HepG2 (cell line): ENCODE results near the gene SIGMAR1. TPM values are rescaled to one million over a fixed set of nuclear protein-coding genes. Genes with fewer than 3 reads are reported as not detected.
A peak's percentile ranks its signal among the peaks of the same experiment; 100 is the strongest.

Source experiments
- ATAD3A ChIP-seq: sonication (generic); formaldehyde crosslinking; IDR thresholded peaks from 2 replicates; pipeline ENCODE4 v1.4.0; 2020; ENCODE audit warnings: missing genetic modification reagents
- BCL6 ChIP-seq: IDR thresholded peaks from 2 replicates; pipeline ENCODE4 v1.6.1; 2016; ENCODE audit warnings: missing genetic modification reagents, missing compliant biosample characterization
- BRCA1 ChIP-seq: sonication (generic); formaldehyde crosslinking; IDR thresholded peaks from 2 replicates; pipeline ENCODE4 v1.4.0; 2020; ENCODE audit warnings: missing genetic modification reagents
- DBP ChIP-seq: sonication (generic); formaldehyde crosslinking; IDR thresholded peaks from 2 replicates; pipeline ENCODE4 v1.4.0; 2020; ENCODE audit warnings: missing genetic modification reagents; ENCODE audit errors: not compliant biosample characterization
- JARID2 ChIP-seq: sonication (generic); formaldehyde crosslinking; IDR thresholded peaks from 2 replicates; pipeline ENCODE4 v1.8.1; 2023; ENCODE audit warnings: missing genetic modification reagents, inconsistent platforms; ENCODE audit not compliant: insufficient replicate concordance
- NFE2L1 ChIP-seq: sonication (generic); formaldehyde crosslinking; IDR thresholded peaks from 2 replicates; pipeline ENCODE4 v1.4.0; 2020; ENCODE audit warnings: missing genetic modification reagents, mild to moderate bottlenecking, borderline replicate concordance
- PAWR ChIP-seq: sonication (generic); formaldehyde crosslinking; IDR thresholded peaks from 2 replicates; pipeline ENCODE4 v1.4.0; 2020; ENCODE audit warnings: missing genetic modification reagents, mild to moderate bottlenecking, borderline replicate concordance
- PLSCR1 ChIP-seq: sonication (generic); formaldehyde crosslinking; IDR thresholded peaks from 2 replicates; pipeline ENCODE4 v1.5.0; 2020; ENCODE audit warnings: missing genetic modification reagents, mild to moderate bottlenecking, borderline replicate concordance
- RARA ChIP-seq: IDR thresholded peaks from 2 replicates; pipeline ENCODE4 v1.6.1; 2016; ENCODE audit warnings: missing genetic modification reagents, missing compliant biosample characterization
- RFX1 ChIP-seq: fragments of 450-650 bp; IDR thresholded peaks from 2 replicates; pipeline ENCODE4 v1.6.1; 2017
- RFXAP ChIP-seq: sonication (generic); formaldehyde crosslinking; IDR thresholded peaks from 2 replicates; pipeline ENCODE4 v1.4.0; 2020; ENCODE audit warnings: missing genetic modification reagents, borderline replicate concordance
- RXRA ChIP-seq: sonication (generic); formaldehyde crosslinking; IDR thresholded peaks from 2 replicates; pipeline ENCODE4 v1.5.1; 2020; ENCODE audit warnings: missing genetic modification reagents
- SALL1 ChIP-seq: sonication (generic); formaldehyde crosslinking; IDR thresholded peaks from 2 replicates; pipeline ENCODE4 v1.8.0; 2022; ENCODE audit warnings: mild to moderate bottlenecking, missing genetic modification reagents
- STAG1 ChIP-seq: sonication (generic); formaldehyde crosslinking; IDR thresholded peaks from 2 replicates; pipeline ENCODE4 v1.4.0; 2020; ENCODE audit warnings: missing genetic modification reagents
- TEAD3 ChIP-seq: optimal IDR thresholded peaks from 2 replicates; pipeline ENCODE3; 2016; ENCODE audit warnings: borderline replicate concordance
- ZC3H4 ChIP-seq: sonication (generic); formaldehyde crosslinking; IDR thresholded peaks from 2 replicates; pipeline ENCODE4 v1.4.0; 2020; ENCODE audit warnings: missing genetic modification reagents, borderline replicate concordance
- ZFP36L2 ChIP-seq: sonication (generic); formaldehyde crosslinking; IDR thresholded peaks from 2 replicates; pipeline ENCODE4 v1.4.0; 2020; ENCODE audit warnings: missing genetic modification reagents
- ZNF124 ChIP-seq: sonication (generic); formaldehyde crosslinking; IDR thresholded peaks from 2 replicates; pipeline ENCODE4 v1.4.0; 2020; ENCODE audit warnings: missing genetic modification reagents
- ZNF34 ChIP-seq: sonication (generic); formaldehyde crosslinking; IDR thresholded peaks from 2 replicates; pipeline ENCODE4 v1.4.0; 2020; ENCODE audit warnings: mild to moderate bottlenecking, missing genetic modification reagents, borderline replicate concordance
- ZNF496 ChIP-seq: sonication (generic); formaldehyde crosslinking; IDR thresholded peaks from 2 replicates; pipeline ENCODE4 v1.8.1; 2023; ENCODE audit warnings: mild to moderate bottlenecking, moderate library complexity, missing genetic modification reagents; ENCODE audit not compliant: insufficient replicate concordance
- ZNF609 ChIP-seq: sonication (generic); formaldehyde crosslinking; IDR thresholded peaks from 2 replicates; pipeline ENCODE4 v1.4.0; 2020; ENCODE audit warnings: mild to moderate bottlenecking, missing genetic modification reagents, borderline replicate concordance
- ZNF614 ChIP-seq: IDR thresholded peaks from 2 replicates; pipeline ENCODE4 v1.6.1; 2018; ENCODE audit warnings: missing biosample characterization, missing genetic modification reagents, inconsistent platforms, borderline replicate concordance
- ZNF737 ChIP-seq: sonication (generic); formaldehyde crosslinking; IDR thresholded peaks from 2 replicates; pipeline ENCODE4 v1.5.0; 2020; ENCODE audit warnings: missing genetic modification reagents, mild to moderate bottlenecking, borderline replicate concordance
- polyA plus RNA-seq, 8 experiments: library from polyadenylated mRNA; depleted of rRNA in 3 of 8; stranded (reverse) in 7 of 8; unstranded in 1 of 8; fragments of >200 nt; fragmentation: Illumina TruSeq in 4 of 8; extraction: Trizol in 4 of 8; gene quantifications; 2 replicates each; pipeline versions ENCODE4 v1.2.1 to v1.2.3, GENCODE V29; 2011 to 2016; ENCODE audit warnings: low read depth in 4 of 8, missing spikeins in 1 of 8, mixed read lengths in 1 of 8; ENCODE audit not compliant: insufficient read depth in 1 of 8
- total RNA-seq, 5 experiments: library from RNA; depleted of rRNA; stranded (reverse); fragments of >200 nt; fragmentation: Illumina TruSeq; extraction: Trizol; gene quantifications; 2 replicates each; pipeline ENCODE4 v1.2.3, GENCODE V29; 2016; ENCODE audit warnings: low read depth in 1 of 5

Gene SIGMAR1
- total and polyA plus RNA-seq, 2 of the 13 experiments (the other 11 are each of a cell fraction or from before 2014, with no cell fraction given) = 38.9 to 60.8 TPM

- TF ChIP-seq ZNF737 (peak; percentile 54; the same call in 1 of the 2 replicates), NFE2L1 (CRISPR knock-in tag) (no peak), TEAD3 (CRISPR knock-in tag) (peak; percentile 38), RFXAP (CRISPR knock-in tag) (no peak), BRCA1 (CRISPR knock-in tag) (no peak; the same call in 1 of the 2 replicates), ZNF124 (CRISPR knock-in tag) (peak; percentile 86; the same call in 1 of the 2 replicates), ZC3H4 (CRISPR knock-in tag) (no peak), SALL1 (CRISPR knock-in tag) (peak; percentile 77), ZNF34 (CRISPR knock-in tag) (no peak), RFX1 (no peak), ZNF614 (CRISPR knock-in tag) (peak; percentile 82; the same call in 1 of the 2 replicates), RARA (CRISPR knock-in tag) (peak; percentile 55), PAWR (CRISPR knock-in tag) (no peak), PLSCR1 (CRISPR knock-in tag) (no peak), STAG1 (CRISPR knock-in tag) (peak; percentile 26; the same call in 1 of the 2 replicates), ZNF496 (CRISPR knock-in tag) (no peak), ZFP36L2 (CRISPR knock-in tag) (no peak), RXRA (CRISPR knock-in tag) (peak; percentile 77), BCL6 (CRISPR knock-in tag) (peak; percentile 39), JARID2 (CRISPR knock-in tag) (no peak), DBP (CRISPR knock-in tag) (peak; percentile 32), ATAD3A (CRISPR knock-in tag) (no peak), ZNF609 (CRISPR knock-in tag) (0 out of 2 replicates have a peak, but pooled peaks have one; percentile 26)
Measured at GRCh38 chr9:34646211-34647083, 8.9 kb upstream of the SIGMAR1 start, which contains the start of gene GALT (continued).
